HG02642 (cell line): ENCODE results near the gene RPL41.

ENCODE experiments used
- ATAC-seq: cut with Tn5 transposase; IDR thresholded peaks from one replicate; pipeline ENCODE4 v1.9.1; 2021; ENCODE audit warnings: mild to moderate bottlenecking; ENCODE audit not compliant: unreplicated experiment, poor library complexity

Gene RPL41

GRCh38 chr12:56126732-56127239, 10.4 kb downstream of the RPL41 start:
- no peak for ATAC-seq

GRCh38 chr12:56127485-56127887, 11.1 kb downstream of the RPL41 start:
- ATAC-seq = no peak

- ATAC-seq = peak; percentile 88
These were observed 11.6 kb downstream of the RPL41 start, which contains the start of gene ESYT1 for GRCh38 chr12:56127888-56128669. TSS of gene ESYT1 (plus strand) at chr12:56128267. CDS start at chr12:56128320, 53 bp downstream.

- ATAC-seq = no peak
These were observed 12.3 kb downstream of the RPL41 start for GRCh38 chr12:56128670-56129205.

GRCh38 chr12:56129206-56129941, 12.9 kb downstream of the RPL41 start:
- peak; percentile 32 for ATAC-seq

GRCh38 chr12:56129942-56130495, 13.6 kb downstream of the RPL41 start:
- no peak for ATAC-seq

GRCh38 chr12:56130876-56131275, 14.4 kb downstream of the RPL41 start:
- ATAC-seq = no peak

- no peak for ATAC-seq
These were observed 18.5 kb downstream of the RPL41 start for GRCh38 chr12:56134897-56135296.

GRCh38 chr12:56137853-56138571, 21.6 kb downstream of the RPL41 start:
- no peak for ATAC-seq

- ATAC-seq = no peak
These were observed 25.7 kb downstream of the RPL41 start for GRCh38 chr12:56141946-56142784.

GRCh38 chr12:56143217-56143616, 26.8 kb downstream of the RPL41 start:
- ATAC-seq = no peak

- no peak for ATAC-seq
These were observed 27.4 kb downstream of the RPL41 start for GRCh38 chr12:56143870-56144269.

GRCh38 chr12:56145217-56145616, 28.8 kb downstream of the RPL41 start:
- ATAC-seq = no peak

GRCh38 chr12:56146492-56147460, 30.3 kb downstream of the RPL41 start:
- no peak for ATAC-seq

- no peak for ATAC-seq
These were observed 34.1 kb downstream of the RPL41 start for GRCh38 chr12:56150563-56150962.

GRCh38 chr12:56151672-56152131, 35.3 kb downstream of the RPL41 start:
- ATAC-seq = peak; percentile 44

- peak; percentile 91 for ATAC-seq
These were observed 35.8 kb downstream of the RPL41 start, which contains the start of gene MYL6B for GRCh38 chr12:56152132-56152755. TSS of gene MYL6B (plus strand) at chr12:56152587. CDS start at chr12:56153919, 1,332 bp downstream.
